ENCODE data around the gene ZNF217.
"Not testable (repeated sequence)": the region's sequence is repeated elsewhere in the genome, so short reads cannot be mapped to it uniquely, and the experiment has no call there.

Gene ZNF217

GRCh38 chr20:53562104-53562764, 31.4 kb downstream of the ZNF217 start:
- H3K36me3 ChIP-seq (ENCODE audit: control insufficient read depth, insufficient read depth, low read length); H3K27me3 ChIP-seq (ENCODE audit: control insufficient read depth, insufficient read depth, low read length); H3K9me3 ChIP-seq (ENCODE audit: control insufficient read depth, low read length); H3K9ac ChIP-seq (ENCODE audit: low read length); H3K4me3 ChIP-seq (ENCODE audit: low read length); H3K4me1 ChIP-seq (ENCODE audit: control insufficient read depth, insufficient read depth, low read length): not testable (repeated sequence)

DNA sequence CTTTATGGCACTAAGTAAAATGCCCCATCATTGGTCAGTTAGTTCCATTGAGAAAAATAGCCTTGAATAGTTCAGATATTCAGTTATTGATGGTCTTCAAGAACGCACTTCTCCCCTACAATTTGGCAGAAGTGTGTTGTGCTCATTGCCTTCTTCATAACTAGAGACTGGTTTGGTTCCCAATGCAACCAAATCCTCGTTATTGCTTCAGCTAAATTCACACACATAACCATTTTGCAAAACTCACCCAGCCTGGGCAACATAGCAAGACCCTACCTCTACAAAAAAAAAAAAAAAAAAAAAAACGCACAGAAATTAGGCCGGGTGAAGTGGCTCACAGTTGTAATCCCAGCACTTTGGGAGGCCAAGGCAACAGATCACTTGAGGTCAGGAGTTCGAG, 32.1 kb downstream of the ZNF217 start:
- H3K27me3 ChIP-seq (ENCODE audit: control insufficient read depth, insufficient read depth, low read length), result no peaks in the 10 kb centered on the region
- no peaks in the 10 kb centered on the region for H3K4me1 ChIP-seq (ENCODE audit: control insufficient read depth, insufficient read depth, low read length)
- H3K9me3 ChIP-seq (ENCODE audit: control insufficient read depth, low read length), result no peaks in the 10 kb centered on the region
- H3K36me3 ChIP-seq (ENCODE audit: control insufficient read depth, insufficient read depth, low read length), result peaks cover 6% of the 10 kb centered on the region
- H3K4me3 ChIP-seq (ENCODE audit: low read length), result no peak overlapping the region
- no peak overlapping the region for H3K9ac ChIP-seq (ENCODE audit: low read length)

DNA sequence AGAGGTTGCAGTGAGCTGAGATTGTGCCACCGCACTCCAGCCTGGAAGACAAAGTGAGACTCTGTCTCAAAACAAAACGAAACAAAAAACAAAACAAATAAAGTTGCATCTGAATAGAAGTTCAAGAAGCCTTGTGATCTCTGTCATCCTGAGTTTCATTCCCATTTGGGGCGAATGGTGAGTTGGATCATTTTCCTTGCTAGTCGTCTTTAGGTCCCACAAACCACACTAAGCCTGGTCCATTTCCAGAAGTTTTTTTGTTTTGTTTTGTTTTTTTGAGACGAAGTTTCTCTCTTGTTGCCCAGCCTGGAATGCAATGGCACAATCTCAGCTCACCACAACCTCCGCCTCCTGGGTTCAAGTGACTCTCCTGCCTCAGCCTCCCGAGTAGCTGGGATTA, 33.8 kb downstream of the ZNF217 start:
- Histone ChIP-seq H3K9ac (ENCODE audit: low read length) (no peak overlapping the region), H3K9me3 (ENCODE audit: control insufficient read depth, low read length) (no peaks in the 10 kb centered on the region), H3K36me3 (ENCODE audit: control insufficient read depth, insufficient read depth, low read length) (no peaks in the 10 kb centered on the region), H3K27me3 (ENCODE audit: control insufficient read depth, insufficient read depth, low read length) (no peaks in the 10 kb centered on the region), H3K4me1 (ENCODE audit: control insufficient read depth, insufficient read depth, low read length) (no peaks in the 10 kb centered on the region), H3K4me3 (ENCODE audit: low read length) (no peak overlapping the region)

DNA sequence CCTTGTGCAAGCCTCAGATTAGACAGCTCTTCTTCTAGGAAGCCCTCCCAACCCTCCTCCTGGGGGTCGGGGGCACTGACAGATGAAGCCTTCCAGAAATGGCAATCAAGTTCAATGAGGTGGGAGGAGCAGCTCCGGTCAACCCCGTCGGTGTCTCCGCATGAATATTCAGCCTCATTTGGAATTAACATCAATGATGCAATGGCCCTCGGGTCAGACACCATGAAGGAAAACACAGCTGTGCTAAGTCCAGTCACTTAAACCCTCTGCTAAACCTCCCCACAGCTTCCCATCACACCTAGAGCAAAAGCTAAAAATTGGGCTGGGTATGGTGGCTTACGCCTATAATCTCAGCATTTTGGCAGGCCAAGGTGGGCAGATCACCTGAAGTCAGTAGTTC, 36.5 kb downstream of the ZNF217 start:
- no peaks in the 10 kb centered on the region for H3K4me1 ChIP-seq (ENCODE audit: control insufficient read depth, insufficient read depth, low read length)
- no peaks in the 10 kb centered on the region for H3K27me3 ChIP-seq (ENCODE audit: control insufficient read depth, insufficient read depth, low read length)
- no peaks in the 10 kb centered on the region for H3K9me3 ChIP-seq (ENCODE audit: control insufficient read depth, low read length)
- no peaks in the 10 kb centered on the region for H3K36me3 ChIP-seq (ENCODE audit: control insufficient read depth, insufficient read depth, low read length)
- no peak overlapping the region for H3K9ac ChIP-seq (ENCODE audit: low read length)
- H3K4me3 ChIP-seq (ENCODE audit: low read length), result no peak overlapping the region

GRCh38 chr20:53556267-53556897, 37.3 kb downstream of the ZNF217 start:
- no peak overlapping the region for H3K9ac ChIP-seq (ENCODE audit: low read length)
- no peaks in the 10 kb centered on the region for H3K4me1 ChIP-seq (ENCODE audit: control insufficient read depth, insufficient read depth, low read length)
- H3K9me3 ChIP-seq (ENCODE audit: control insufficient read depth, low read length), result no peaks in the 10 kb centered on the region
- H3K36me3 ChIP-seq (ENCODE audit: control insufficient read depth, insufficient read depth, low read length), result no peaks in the 10 kb centered on the region
- H3K27me3 ChIP-seq (ENCODE audit: control insufficient read depth, insufficient read depth, low read length), result no peaks in the 10 kb centered on the region
- no peak overlapping the region for H3K4me3 ChIP-seq (ENCODE audit: low read length)

DNA sequence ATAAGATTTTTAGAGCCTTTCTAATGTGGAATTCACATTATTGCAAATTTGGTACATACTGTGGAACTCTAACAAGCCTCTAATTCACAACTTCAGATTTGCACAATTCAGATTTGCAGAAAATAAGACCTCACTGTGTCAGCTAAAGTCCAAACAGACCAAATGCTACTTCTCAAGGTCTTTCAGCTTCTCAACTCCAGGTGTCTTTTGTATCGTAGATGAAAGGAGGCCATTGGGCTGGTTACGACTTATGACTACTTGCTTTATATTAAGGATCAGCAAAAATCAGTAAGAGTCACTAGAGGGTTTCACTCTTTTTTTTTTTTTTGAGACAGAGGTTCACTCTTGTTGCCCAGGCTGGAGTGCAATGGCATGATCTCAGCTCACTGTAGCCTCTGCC, 37.8 kb downstream of the ZNF217 start:
- H3K4me3 ChIP-seq (ENCODE audit: low read length), result no peak overlapping the region

DNA sequence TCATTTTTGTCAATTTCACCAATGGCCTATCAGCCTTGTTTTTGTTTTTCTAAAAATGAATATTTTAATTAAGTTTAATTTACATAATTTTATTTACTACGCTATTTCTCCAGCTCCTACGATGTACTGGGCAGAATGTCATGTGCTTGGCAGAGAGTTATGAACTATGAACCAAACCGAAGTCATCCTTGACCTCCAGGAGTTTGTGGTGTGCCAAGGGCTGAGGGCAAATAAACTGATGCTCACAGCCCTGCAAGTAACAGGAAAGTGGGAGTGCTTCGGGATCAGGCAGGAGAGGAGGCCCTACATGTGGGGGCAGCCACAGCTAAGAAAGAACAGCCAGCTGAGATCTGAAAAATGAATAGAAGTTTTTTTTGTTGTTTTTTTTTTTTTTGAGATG, 38.6 kb downstream of the ZNF217 start:
- H3K36me3 ChIP-seq (ENCODE audit: control insufficient read depth, insufficient read depth, low read length), result no peaks in the 10 kb centered on the region
- no peaks in the 10 kb centered on the region for H3K9me3 ChIP-seq (ENCODE audit: control insufficient read depth, low read length)
- H3K9ac ChIP-seq (ENCODE audit: low read length), result no peak overlapping the region
- no peak overlapping the region for H3K4me3 ChIP-seq (ENCODE audit: low read length)
- no peaks in the 10 kb centered on the region for H3K4me1 ChIP-seq (ENCODE audit: control insufficient read depth, insufficient read depth, low read length)
- no peaks in the 10 kb centered on the region for H3K27me3 ChIP-seq (ENCODE audit: control insufficient read depth, insufficient read depth, low read length)

More for the DNA sequence above, 37.8 kb downstream of the ZNF217 start:
- H3K9me3 ChIP-seq (ENCODE audit: control insufficient read depth, low read length), result no peaks in the 10 kb centered on the region
- no peak overlapping the region for H3K9ac ChIP-seq (ENCODE audit: low read length)
- H3K4me1 ChIP-seq (ENCODE audit: control insufficient read depth, insufficient read depth, low read length), result no peaks in the 10 kb centered on the region
- no peaks in the 10 kb centered on the region for H3K36me3 ChIP-seq (ENCODE audit: control insufficient read depth, insufficient read depth, low read length)
- H3K27me3 ChIP-seq (ENCODE audit: control insufficient read depth, insufficient read depth, low read length), result no peaks in the 10 kb centered on the region

DNA sequence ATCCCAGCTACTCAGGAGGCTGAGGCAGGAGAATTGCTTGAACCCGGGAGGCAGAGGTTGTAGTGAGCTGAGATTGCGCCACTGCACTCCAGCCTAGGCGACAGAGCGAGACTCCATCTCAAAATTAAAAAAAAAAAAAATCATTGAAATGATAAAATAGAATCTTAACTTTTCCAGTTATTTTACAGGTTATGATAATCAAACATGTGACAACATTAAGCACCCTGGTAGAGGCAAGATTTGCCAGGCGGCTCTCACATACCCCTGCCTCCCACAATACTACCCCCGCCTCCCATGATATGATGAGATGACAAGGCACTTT, 41.1 kb downstream of the ZNF217 start:
- not testable (repeated sequence) for H3K27me3 ChIP-seq (ENCODE audit: control insufficient read depth, insufficient read depth, low read length)

DNA sequence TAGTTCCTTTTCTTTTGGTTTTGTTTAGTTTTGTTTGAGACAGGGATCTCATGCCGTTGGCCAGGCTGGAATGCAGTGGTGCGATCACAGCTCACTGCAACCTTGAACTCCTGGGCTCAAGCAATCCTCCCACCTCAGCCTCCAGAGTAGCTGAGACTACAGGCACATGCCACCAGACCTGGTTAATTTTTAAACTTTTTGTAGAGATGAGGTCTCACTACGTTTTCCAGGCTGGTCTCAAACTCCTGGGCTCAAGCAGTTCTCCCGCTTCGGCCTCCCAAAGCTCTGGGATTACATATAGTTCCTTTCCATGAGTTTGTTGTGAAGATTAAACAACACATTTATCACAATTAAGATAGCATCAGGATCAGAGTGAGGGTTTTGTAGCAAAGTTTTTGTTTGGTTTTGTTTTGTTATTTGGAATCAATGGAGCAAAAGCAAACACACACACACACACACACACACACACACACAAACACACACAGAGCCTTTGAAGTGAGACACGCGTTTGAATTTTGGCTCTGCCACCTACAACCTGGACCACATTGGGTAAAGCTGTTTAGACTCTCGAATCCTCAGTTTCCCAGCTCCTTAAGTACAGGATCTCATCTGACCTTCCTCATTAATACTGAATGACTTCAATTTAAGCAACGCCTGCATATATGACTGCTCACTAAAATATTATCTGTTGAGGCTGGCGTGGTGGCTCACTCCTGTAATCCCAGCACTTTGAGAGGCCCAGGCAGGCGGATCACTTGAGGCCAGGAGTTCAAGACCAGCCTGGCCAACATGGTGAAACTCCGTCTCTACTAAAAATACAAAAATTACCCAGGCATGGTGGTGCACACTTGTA, 41.7 kb downstream of the ZNF217 start:
- H3K9me3 ChIP-seq (ENCODE audit: control insufficient read depth, low read length); H3K4me3 ChIP-seq (ENCODE audit: low read length); H3K27me3 ChIP-seq (ENCODE audit: control insufficient read depth, insufficient read depth, low read length); H3K9ac ChIP-seq (ENCODE audit: low read length); H3K36me3 ChIP-seq (ENCODE audit: control insufficient read depth, insufficient read depth, low read length); H3K4me1 ChIP-seq (ENCODE audit: control insufficient read depth, insufficient read depth, low read length): not testable (repeated sequence)

More for the DNA sequence above, 41.1 kb downstream of the ZNF217 start:
- H3K36me3 ChIP-seq (ENCODE audit: control insufficient read depth, insufficient read depth, low read length); H3K4me1 ChIP-seq (ENCODE audit: control insufficient read depth, insufficient read depth, low read length); H3K4me3 ChIP-seq (ENCODE audit: low read length); H3K9ac ChIP-seq (ENCODE audit: low read length); H3K9me3 ChIP-seq (ENCODE audit: control insufficient read depth, low read length): not testable (repeated sequence)

- Histone ChIP-seq H3K27me3 (ENCODE audit: control insufficient read depth, insufficient read depth, low read length) (no peaks in the 10 kb centered on the region), H3K4me1 (ENCODE audit: control insufficient read depth, insufficient read depth, low read length) (peaks cover 3% of the 10 kb centered on the region), H3K9ac (ENCODE audit: low read length) (no peak overlapping the region), H3K9me3 (ENCODE audit: control insufficient read depth, low read length) (no peaks in the 10 kb centered on the region), H3K36me3 (ENCODE audit: control insufficient read depth, insufficient read depth, low read length) (no peaks in the 10 kb centered on the region), H3K4me3 (ENCODE audit: low read length) (no peak overlapping the region)
These were observed 43.1 kb downstream of the ZNF217 start for GRCh38 chr20:53550280-53551187.

- H3K9ac ChIP-seq (ENCODE audit: low read length), result no peak overlapping the region
- no peaks in the 10 kb centered on the region for H3K36me3 ChIP-seq (ENCODE audit: control insufficient read depth, insufficient read depth, low read length)
- H3K4me3 ChIP-seq (ENCODE audit: low read length), result no peak overlapping the region
- no peaks in the 10 kb centered on the region for H3K27me3 ChIP-seq (ENCODE audit: control insufficient read depth, insufficient read depth, low read length)
- peaks cover 3% of the 10 kb centered on the region for H3K4me1 ChIP-seq (ENCODE audit: control insufficient read depth, insufficient read depth, low read length)
- no peaks in the 10 kb centered on the region for H3K9me3 ChIP-seq (ENCODE audit: control insufficient read depth, low read length)
These were observed 45.9 kb downstream of the ZNF217 start for GRCh38 chr20:53547664-53548239.

Measured in mucosa of stomach (tissue), 1 donor.